AG10803 (cell line): ENCODE data around the gene TCL1B.

Source experiments
- DNase-seq: peaks from one replicate; pipeline ENCODE4 v3.0.0; 2010; ENCODE audit warnings: low read depth
- H3K4me3 ChIP-seq: 2 replicates; pipeline ENCODE4 v1.5.1; 2011; ENCODE audit warnings: mild to moderate bottlenecking, low read length, control low read depth
- CTCF ChIP-seq: conservative IDR thresholded peaks from 2 replicates; pipeline ENCODE4 v1.5.1; 2011; ENCODE audit warnings: mild to moderate bottlenecking, low read length, control low read depth, inconsistent platforms

Gene TCL1B

DNA sequence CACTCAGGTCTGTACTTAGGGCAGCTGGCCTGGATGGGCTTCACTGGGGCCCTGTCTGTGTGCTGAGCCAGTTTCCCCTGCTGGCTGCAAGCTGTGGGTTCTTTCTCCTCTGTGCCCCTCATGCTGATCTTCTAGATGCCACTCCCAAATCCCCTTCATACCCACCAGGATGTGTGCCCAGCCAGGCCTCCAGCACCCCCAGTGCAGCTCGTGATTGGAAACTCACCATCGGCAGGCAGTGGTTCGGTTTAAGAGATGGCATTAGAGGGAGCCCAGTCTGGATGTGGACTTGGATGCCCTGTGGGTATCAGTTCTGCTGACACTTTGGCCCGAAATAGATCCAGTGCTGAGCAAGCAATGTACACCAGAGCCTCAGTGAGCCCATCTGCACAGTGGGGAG lies 5.9 kb downstream of the TCL1B start:
- no peak for TF ChIP-seq CTCF
- no peak for DNase-seq
- H3K4me3 ChIP-seq, result no peak overlapping the region

DNA sequence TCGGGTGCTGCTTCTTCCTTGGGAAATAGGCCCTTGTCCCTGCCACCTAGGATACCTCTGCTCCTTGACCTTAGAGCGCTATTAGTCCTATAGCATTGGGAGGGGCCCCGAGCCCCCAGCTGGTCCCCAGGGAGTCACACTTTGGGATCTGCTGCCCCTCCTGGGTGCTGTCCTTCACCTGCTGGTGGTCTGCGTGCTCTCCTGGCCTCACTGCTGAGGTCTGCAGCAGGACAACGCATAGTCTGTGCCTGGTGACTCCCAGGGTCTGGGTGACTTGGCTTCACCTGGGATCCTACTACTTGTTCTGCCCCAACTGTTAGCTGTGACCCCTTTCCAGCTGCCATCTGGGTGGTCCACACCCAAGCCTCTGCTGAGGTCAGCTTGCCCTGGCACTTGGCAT lies 8.8 kb downstream of the TCL1B start:
- DNase-seq, result no peak
- TF ChIP-seq CTCF, result no peak
- H3K4me3 ChIP-seq, result no peak overlapping the region

- no peak overlapping the region for H3K4me3 ChIP-seq
- no peak for DNase-seq
- TF ChIP-seq CTCF, result no peak
Observed at GRCh38 chr14:95695913-95696312, 9.7 kb downstream of the TCL1B start.

DNA sequence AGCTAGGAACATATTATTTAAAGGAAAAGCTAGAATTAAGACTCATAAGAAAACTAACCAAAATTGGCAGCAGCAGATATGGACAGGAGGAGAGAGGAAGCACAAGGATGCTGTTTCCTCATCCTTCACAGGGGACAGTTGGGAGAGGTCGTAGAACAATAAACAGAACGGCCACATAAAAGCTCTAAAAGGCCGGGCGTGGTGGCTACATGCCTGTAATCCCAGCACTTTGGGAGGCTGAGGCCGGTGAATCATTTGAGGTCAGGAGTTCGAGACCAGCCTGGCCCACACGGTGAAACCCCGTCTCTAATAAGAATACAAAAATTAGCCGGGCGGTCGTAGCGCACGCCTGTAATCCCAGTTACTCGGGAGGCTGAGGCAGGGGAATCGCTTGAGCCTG lies 10.5 kb downstream of the TCL1B start:
- DNase-seq, result no peak
- no peak overlapping the region for H3K4me3 ChIP-seq
- TF ChIP-seq CTCF, result no peak

DNA sequence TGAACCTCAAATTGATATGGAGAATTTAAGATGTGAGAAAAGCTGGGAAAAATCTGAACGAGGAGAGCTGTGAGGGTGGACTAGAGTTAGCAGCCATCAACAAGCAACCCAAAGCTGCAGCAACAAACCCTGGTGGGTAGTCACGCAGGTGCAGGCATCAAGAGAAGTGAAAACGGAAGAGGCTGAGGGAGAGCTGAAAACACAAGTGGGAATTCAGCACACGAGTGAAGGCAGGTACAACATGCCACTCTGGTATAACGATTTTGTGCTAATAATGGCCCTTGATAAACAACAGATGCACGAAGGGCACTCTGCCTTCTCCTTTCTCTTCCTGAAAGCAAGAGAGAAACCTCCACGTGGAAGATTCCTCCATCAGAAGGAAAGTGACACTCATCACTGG lies 11.5 kb downstream of the TCL1B start:
- no peak overlapping the region for H3K4me3 ChIP-seq
- no peak for DNase-seq
- TF ChIP-seq CTCF, result no peak

DNA sequence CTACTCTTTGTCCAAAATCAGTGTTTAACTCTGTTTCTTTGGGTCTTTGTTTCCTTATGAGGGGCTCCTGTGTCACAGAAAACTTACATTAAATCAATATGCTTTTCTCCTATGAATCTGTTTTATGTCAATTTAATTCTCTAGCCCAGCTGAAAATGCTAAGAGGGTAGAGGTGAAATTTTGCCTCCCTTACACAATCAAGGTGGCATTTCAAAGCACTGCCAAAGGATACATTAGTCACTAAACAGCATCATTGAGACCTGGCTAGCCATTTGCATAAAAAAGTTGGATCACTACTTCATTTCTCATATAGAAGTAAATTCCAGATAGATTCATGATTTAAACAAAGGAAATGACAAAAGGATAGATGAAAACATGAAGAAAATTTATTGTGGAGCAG lies 12.1 kb downstream of the TCL1B start:
- DNase-seq, result no peak
- no peak for TF ChIP-seq CTCF
- no peak overlapping the region for H3K4me3 ChIP-seq

DNA sequence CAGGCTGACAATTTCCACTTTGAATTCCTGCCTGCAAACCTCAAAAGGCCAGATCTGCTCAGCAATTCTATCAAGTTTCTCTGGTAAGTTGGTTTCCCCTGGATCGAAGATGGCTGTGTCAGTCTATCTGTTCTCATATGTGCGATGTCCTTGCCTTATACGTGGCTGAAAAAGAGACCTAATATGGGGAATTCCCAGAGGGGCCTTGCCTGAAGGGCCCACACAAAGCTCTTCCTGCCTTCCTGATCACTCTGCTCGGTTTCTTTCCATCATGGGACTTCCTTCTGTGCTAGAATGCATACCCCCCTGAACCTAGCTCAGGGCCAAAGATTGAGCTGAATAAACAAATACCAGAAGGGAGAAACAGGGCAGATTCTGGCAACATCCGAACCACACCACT lies 13.2 kb downstream of the TCL1B start:
- H3K4me3 ChIP-seq, result no peak overlapping the region
- no peak for TF ChIP-seq CTCF
- no peak for DNase-seq
